A673 (cell line): ENCODE data around the gene PFKFB3. TPM values are rescaled to one million over a fixed set of nuclear protein-coding genes. Genes with fewer than 3 reads are reported as not detected.

Experiments used
- BruUV-seq: library from RNA; stranded (reverse); fragments of 400-500 nt; replicated peaks from 2 replicates; lab custom pipeline; 2021; lab: Mats Ljungman, UMichigan
- CTCF ChIA-PET: fragments of 300-600 bp; sonication (Branson Sonifier 250); formaldehyde crosslinking; loops from one replicate; lab custom pipeline; 2022; ENCODE audit warnings: antibody characterized with exemption; lab: Charles Lee
- POLR2A ChIA-PET: fragments of 300-600 bp; sonication (Branson Sonifier 250); formaldehyde crosslinking; loops from one replicate; lab custom pipeline; 2022; ENCODE audit warnings: antibody characterized with exemption; ENCODE audit not compliant: low non-redundant PET; lab: Charles Lee
- DNase-seq: peaks from one replicate; pipeline ENCODE4 v3.0.0-alpha.2; 2015; ENCODE audit warnings: low spot score
- H3K27ac ChIP-seq: fragments of 200-600 bp; sonication (generic); 2 replicates; pipeline ENCODE4 v1.5.1; 2016; ENCODE audit warnings: mixed run types, low read depth, mild to moderate bottlenecking, mixed read lengths, antibody characterized with exemption, low read length; ENCODE audit not compliant: poor library complexity, severe bottlenecking
- H3K27me3 ChIP-seq: fragments of 200-600 bp; sonication (generic); replicated peaks from 2 replicates; pipeline ENCODE4 v1.6.1; 2017; ENCODE audit warnings: mixed run types, low read depth, mild to moderate bottlenecking, mixed read lengths, antibody characterized with exemption, low read length; ENCODE audit not compliant: insufficient read depth, poor library complexity
- H3K36me3 ChIP-seq: fragments of 200-600 bp; sonication (generic); 2 replicates; pipeline ENCODE4 v1.6.1; 2016; ENCODE audit warnings: mixed run types, mild to moderate bottlenecking, mixed read lengths, antibody characterized with exemption, low read length; ENCODE audit not compliant: insufficient read depth, poor library complexity, severe bottlenecking
- H3K4me1 ChIP-seq: fragments of 200-600 bp; sonication (generic); 2 replicates; pipeline ENCODE4 v1.6.1; 2017; ENCODE audit warnings: mixed run types, mild to moderate bottlenecking, mixed read lengths, antibody characterized with exemption, low read length; ENCODE audit not compliant: insufficient read depth, poor library complexity, severe bottlenecking
- H3K4me3 ChIP-seq: fragments of 200-600 bp; sonication (generic); 2 replicates; pipeline ENCODE4 v1.5.1; 2016; ENCODE audit warnings: low read depth, mixed run types, mild to moderate bottlenecking, mixed read lengths, low read length; ENCODE audit not compliant: poor library complexity, severe bottlenecking
- H3K9me3 ChIP-seq: fragments of 200-600 bp; sonication (generic); 2 replicates; pipeline ENCODE4 v1.6.1; 2016; ENCODE audit warnings: mixed run types, low read depth, mild to moderate bottlenecking, mixed read lengths, antibody characterized with exemption, low read length; ENCODE audit not compliant: poor library complexity, severe bottlenecking
- EZH2 ChIP-seq: fragments of 200-600 bp; sonication (generic); IDR thresholded peaks from 2 replicates; pipeline ENCODE4 v1.6.1; 2017; ENCODE audit warnings: borderline replicate concordance, low read depth, mild to moderate bottlenecking, mixed read lengths, antibody characterized with exemption, low read length; ENCODE audit not compliant: poor library complexity, severe bottlenecking
- intact Hi-C: fragments of 100-400 bp; cut with micrococcal nuclease; formaldehyde crosslinking; loops from one replicate; pipeline ENCODE4 v1.10.0; 2022; ENCODE audit not compliant: unreplicated experiment
- total RNA-seq: library from RNA; stranded (reverse); gene quantifications from 2 replicates; pipeline ENCODE4 v1.2.3, GENCODE V29; 2021
- TF ChIP-seq, protein P1 (sequence below): fragments of 300-800, 200-600 bp; sonication (generic); conservative IDR thresholded peaks from 2 replicates; pipeline ENCODE4 v1.5.1; 2017; ENCODE audit warnings: low read depth, mild to moderate bottlenecking, antibody characterized with exemption, low read length, moderate library complexity, mixed read lengths

The PFKFB3 gene
- total RNA-seq, 1 experiment from 2014 or later, result 53.0 TPM

- no peak for DNase-seq
- H3K4me3 ChIP-seq, result no peak overlapping the region
- H3K36me3 ChIP-seq, result peaks cover 26% of the 10 kb centered on the region
- TF ChIP-seq EZH2, result no peak
- TF ChIP-seq, protein P1, sequence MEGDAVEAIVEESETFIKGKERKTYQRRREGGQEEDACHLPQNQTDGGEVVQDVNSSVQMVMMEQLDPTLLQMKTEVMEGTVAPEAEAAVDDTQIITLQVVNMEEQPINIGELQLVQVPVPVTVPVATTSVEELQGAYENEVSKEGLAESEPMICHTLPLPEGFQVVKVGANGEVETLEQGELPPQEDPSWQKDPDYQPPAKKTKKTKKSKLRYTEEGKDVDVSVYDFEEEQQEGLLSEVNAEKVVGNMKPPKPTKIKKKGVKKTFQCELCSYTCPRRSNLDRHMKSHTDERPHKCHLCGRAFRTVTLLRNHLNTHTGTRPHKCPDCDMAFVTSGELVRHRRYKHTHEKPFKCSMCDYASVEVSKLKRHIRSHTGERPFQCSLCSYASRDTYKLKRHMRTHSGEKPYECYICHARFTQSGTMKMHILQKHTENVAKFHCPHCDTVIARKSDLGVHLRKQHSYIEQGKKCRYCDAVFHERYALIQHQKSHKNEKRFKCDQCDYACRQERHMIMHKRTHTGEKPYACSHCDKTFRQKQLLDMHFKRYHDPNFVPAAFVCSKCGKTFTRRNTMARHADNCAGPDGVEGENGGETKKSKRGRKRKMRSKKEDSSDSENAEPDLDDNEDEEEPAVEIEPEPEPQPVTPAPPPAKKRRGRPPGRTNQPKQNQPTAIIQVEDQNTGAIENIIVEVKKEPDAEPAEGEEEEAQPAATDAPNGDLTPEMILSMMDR, result no peak
- intact Hi-C loops, result no loop called here
- ChIA-PET CTCF (no interaction called here), POLR2A (no interaction called here)
- no TSS peak for BruUV-seq
- H3K9me3 ChIP-seq, result no peaks in the 10 kb centered on the region
- H3K27ac ChIP-seq, result no peak overlapping the region
- peaks cover 32% of the 10 kb centered on the region for H3K4me1 ChIP-seq
- H3K27me3 ChIP-seq, result no peaks in the 10 kb centered on the region
These were observed 11.2 kb downstream of the PFKFB3 start for GRCh38 chr10:6213908-6214307.

- CTCF ChIA-PET, result no interaction called here
- intact Hi-C loops, result loop anchor here (5.0 kb wide), 1 partner anchor 63 kb away; no protein-coding TSS in a partner anchor
- TF ChIP-seq, protein P1, result no peak
- TF ChIP-seq EZH2, result no peak
- H3K4me1 ChIP-seq, result peaks cover 34% of the 10 kb centered on the region
- H3K9me3 ChIP-seq, result no peaks in the 10 kb centered on the region
- H3K27me3 ChIP-seq, result no peaks in the 10 kb centered on the region
- H3K36me3 ChIP-seq, result peaks cover 26% of the 10 kb centered on the region
- no peak overlapping the region for H3K27ac ChIP-seq
- no peak overlapping the region for H3K4me3 ChIP-seq
- DNase-seq, result no peak
- no TSS peak for BruUV-seq
- POLR2A ChIA-PET, result no interaction called here
These were observed 11.9 kb downstream of the PFKFB3 start for GRCh38 chr10:6214612-6215011.

- POLR2A ChIA-PET, result no interaction called here
These were observed 12.5 kb downstream of the PFKFB3 start for GRCh38 chr10:6215241-6215640.

More at GRCh38 chr10:6215241-6215640, 12.5 kb downstream of the PFKFB3 start:
- H3K27ac ChIP-seq, result peak overlapping the region; percentile 56
- peaks cover 41% of the 10 kb centered on the region for H3K4me1 ChIP-seq
- no peaks in the 10 kb centered on the region for H3K27me3 ChIP-seq
- no peak for DNase-seq
- H3K36me3 ChIP-seq, result peaks cover 26% of the 10 kb centered on the region
- BruUV-seq, result no TSS peak
- intact Hi-C loops, result loop anchor here (5.0 kb wide), 1 partner anchor 62 kb away; no protein-coding TSS in a partner anchor
- CTCF ChIA-PET, result no interaction called here
- TF ChIP-seq EZH2, result no peak
- TF ChIP-seq, protein P1, result no peak
- H3K4me3 ChIP-seq, result no peak overlapping the region
- H3K9me3 ChIP-seq, result no peaks in the 10 kb centered on the region
